ENCODE data around the gene CDH23. TPM values are rescaled to one million over a fixed set of nuclear protein-coding genes. Genes with fewer than 3 reads are reported as not detected.

CDH23 gene
- total and polyA plus RNA-seq, 10 of the 15 experiments (the other 5 are each of a cell fraction or from before 2014, with no cell fraction given), result 0.09 to 0.40 (median 0.15) TPM; not detected in 1

GRCh38 chr10:71773221-71773971 lies 376.7 kb downstream of the CDH23 start, which contains the start of gene VSIR (continued):
- TF ChIP-seq, protein P1, sequence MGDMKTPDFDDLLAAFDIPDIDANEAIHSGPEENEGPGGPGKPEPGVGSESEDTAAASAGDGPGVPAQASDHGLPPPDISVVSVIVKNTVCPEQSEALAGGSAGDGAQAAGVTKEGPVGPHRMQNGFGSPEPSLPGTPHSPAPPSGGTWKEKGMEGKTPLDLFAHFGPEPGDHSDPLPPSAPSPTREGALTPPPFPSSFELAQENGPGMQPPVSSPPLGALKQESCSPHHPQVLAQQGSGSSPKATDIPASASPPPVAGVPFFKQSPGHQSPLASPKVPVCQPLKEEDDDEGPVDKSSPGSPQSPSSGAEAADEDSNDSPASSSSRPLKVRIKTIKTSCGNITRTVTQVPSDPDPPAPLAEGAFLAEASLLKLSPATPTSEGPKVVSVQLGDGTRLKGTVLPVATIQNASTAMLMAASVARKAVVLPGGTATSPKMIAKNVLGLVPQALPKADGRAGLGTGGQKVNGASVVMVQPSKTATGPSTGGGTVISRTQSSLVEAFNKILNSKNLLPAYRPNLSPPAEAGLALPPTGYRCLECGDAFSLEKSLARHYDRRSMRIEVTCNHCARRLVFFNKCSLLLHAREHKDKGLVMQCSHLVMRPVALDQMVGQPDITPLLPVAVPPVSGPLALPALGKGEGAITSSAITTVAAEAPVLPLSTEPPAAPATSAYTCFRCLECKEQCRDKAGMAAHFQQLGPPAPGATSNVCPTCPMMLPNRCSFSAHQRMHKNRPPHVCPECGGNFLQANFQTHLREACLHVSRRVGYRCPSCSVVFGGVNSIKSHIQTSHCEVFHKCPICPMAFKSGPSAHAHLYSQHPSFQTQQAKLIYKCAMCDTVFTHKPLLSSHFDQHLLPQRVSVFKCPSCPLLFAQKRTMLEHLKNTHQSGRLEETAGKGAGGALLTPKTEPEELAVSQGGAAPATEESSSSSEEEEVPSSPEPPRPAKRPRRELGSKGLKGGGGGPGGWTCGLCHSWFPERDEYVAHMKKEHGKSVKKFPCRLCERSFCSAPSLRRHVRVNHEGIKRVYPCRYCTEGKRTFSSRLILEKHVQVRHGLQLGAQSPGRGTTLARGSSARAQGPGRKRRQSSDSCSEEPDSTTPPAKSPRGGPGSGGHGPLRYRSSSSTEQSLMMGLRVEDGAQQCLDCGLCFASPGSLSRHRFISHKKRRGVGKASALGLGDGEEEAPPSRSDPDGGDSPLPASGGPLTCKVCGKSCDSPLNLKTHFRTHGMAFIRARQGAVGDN (IDR thresholded peaks at IDR 0.05), result peak; percentile 67; the same call in 1 of the 2 replicates
- peak; percentile 66 for TF ChIP-seq NR2F1 (conservative IDR thresholded peaks at IDR 0.05)
- TF ChIP-seq ZNF622 (IDR thresholded peaks at IDR 0.05), result no peak
- TF ChIP-seq GATAD2B (conservative IDR thresholded peaks at IDR 0.05; ENCODE audit: low read depth), result peak; percentile 88
- peak; percentile 80 for TF ChIP-seq IKZF1 (conservative IDR thresholded peaks at IDR 0.05)
- TF ChIP-seq MTA3 (IDR thresholded peaks at IDR 0.05; ENCODE audit: borderline replicate concordance, low read length), result no peak
- no peak for TF ChIP-seq WRNIP1 (IDR thresholded peaks at IDR 0.05; ENCODE audit: borderline replicate concordance, low read depth, low read length)
- TF ChIP-seq RB1 (IDR thresholded peaks at IDR 0.05; ENCODE audit: borderline replicate concordance), result no peak; the same call in 1 of the 2 replicates
- no peak for TF ChIP-seq RBBP5 (conservative IDR thresholded peaks at IDR 0.05)
- no peak for TF ChIP-seq ASH2L (IDR thresholded peaks at IDR 0.05; ENCODE audit: borderline replicate concordance, low read depth)
- no peak for TF ChIP-seq ZSCAN29 (IDR thresholded peaks at IDR 0.05)
- TF ChIP-seq TAF1 (IDR thresholded peaks at IDR 0.05; ENCODE audit: borderline replicate concordance, low read depth, low read length), result peak; percentile 69
- TF ChIP-seq STAT3 (IDR thresholded peaks at IDR 0.05; ENCODE audit: low read depth, low read length), result no peak
- TF ChIP-seq EP300 (IDR thresholded peaks at IDR 0.05; ENCODE audit: borderline replicate concordance in 1 of 2, control insufficient read depth in 1 of 2, low read depth in 2 of 2, low read length in 2 of 2), result no peak
- TF ChIP-seq, protein P2, sequence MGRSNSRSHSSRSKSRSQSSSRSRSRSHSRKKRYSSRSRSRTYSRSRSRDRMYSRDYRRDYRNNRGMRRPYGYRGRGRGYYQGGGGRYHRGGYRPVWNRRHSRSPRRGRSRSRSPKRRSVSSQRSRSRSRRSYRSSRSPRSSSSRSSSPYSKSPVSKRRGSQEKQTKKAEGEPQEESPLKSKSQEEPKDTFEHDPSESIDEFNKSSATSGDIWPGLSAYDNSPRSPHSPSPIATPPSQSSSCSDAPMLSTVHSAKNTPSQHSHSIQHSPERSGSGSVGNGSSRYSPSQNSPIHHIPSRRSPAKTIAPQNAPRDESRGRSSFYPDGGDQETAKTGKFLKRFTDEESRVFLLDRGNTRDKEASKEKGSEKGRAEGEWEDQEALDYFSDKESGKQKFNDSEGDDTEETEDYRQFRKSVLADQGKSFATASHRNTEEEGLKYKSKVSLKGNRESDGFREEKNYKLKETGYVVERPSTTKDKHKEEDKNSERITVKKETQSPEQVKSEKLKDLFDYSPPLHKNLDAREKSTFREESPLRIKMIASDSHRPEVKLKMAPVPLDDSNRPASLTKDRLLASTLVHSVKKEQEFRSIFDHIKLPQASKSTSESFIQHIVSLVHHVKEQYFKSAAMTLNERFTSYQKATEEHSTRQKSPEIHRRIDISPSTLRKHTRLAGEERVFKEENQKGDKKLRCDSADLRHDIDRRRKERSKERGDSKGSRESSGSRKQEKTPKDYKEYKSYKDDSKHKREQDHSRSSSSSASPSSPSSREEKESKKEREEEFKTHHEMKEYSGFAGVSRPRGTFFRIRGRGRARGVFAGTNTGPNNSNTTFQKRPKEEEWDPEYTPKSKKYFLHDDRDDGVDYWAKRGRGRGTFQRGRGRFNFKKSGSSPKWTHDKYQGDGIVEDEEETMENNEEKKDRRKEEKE (IDR thresholded peaks at IDR 0.05), result no peak
- no peak for TF ChIP-seq FOXK2 (IDR thresholded peaks at IDR 0.05)
- TF ChIP-seq POLR2AphosphoS5 (IDR thresholded peaks at IDR 0.05; ENCODE audit: low read length), result peak; percentile 84
- no peak for TF ChIP-seq NRF1 (conservative IDR thresholded peaks at IDR 0.05; ENCODE audit: low read depth, low read length)
- no peak for TF ChIP-seq JUNB (IDR thresholded peaks at IDR 0.05)
- TF ChIP-seq ZNF24 (IDR thresholded peaks at IDR 0.05), result peak; percentile 76

Data from GM12878 (cell line).